Stomach (tissue), 4 donors: ENCODE results near the gene COMMD1.

Source experiments
- CTCF ChIP-seq, 7 experiments: fragments of 450-650 bp in 4 of 7; fragments of 200-600 bp in 3 of 7; sonication (generic) in 3 of 7; IDR thresholded peaks; one replicate each; pipeline ENCODE4 v1.5.1; 2016 to 2019; ENCODE audit warnings: antibody characterized with exemption in 7 of 7, control low read depth in 2 of 7, mild to moderate bottlenecking in 1 of 7
- EP300 ChIP-seq: sonication (generic); formaldehyde crosslinking; IDR thresholded peaks from one replicate; pipeline ENCODE4 v1.6.1; 2017; ENCODE audit warnings: antibody characterized with exemption
- POLR2A ChIP-seq, 4 donors: fragments of 450-650 bp; IDR thresholded peaks; one replicate each; pipeline ENCODE4 v1.6.1; 2016; ENCODE audit warnings: antibody characterized with exemption in 4 of 4, control low read depth in 2 of 4, mild to moderate bottlenecking in 1 of 4, moderate library complexity in 1 of 4
- POLR2AphosphoS5 ChIP-seq, 3 donors: sonication (generic); formaldehyde crosslinking; IDR thresholded peaks; one replicate each; pipeline ENCODE4 v1.6.1; 2016; ENCODE audit warnings: antibody characterized with exemption in 3 of 3

GRCh38 chr2:62001431-62001830, 96.0 kb downstream of the COMMD1 start:
- no peak for TF ChIP-seq POLR2A (IDR thresholded peaks at IDR 0.05)
- no peak for TF ChIP-seq CTCF (IDR thresholded peaks at IDR 0.05)
- no peak for TF ChIP-seq POLR2AphosphoS5 (IDR thresholded peaks at IDR 0.05)
- TF ChIP-seq EP300 = no peak
